ENCODE measurements around the gene PPIG.

DNA sequence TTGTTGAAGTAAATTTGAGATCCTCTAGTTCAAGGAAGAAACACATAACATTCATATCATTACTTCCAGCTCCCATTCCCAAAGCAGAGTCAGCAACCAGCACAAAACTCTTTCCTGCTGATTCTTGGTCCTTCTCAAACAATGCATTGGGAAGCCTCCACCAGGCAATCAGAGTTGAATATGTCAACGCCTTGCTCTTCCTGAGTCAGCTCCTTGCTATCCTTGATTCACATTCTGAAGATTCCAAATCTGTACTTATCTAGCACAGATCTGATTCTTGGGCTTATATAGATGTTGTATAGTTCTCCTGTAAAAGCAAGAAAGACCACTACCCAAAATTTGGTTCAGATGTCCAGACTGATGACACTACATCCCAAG is 80.4 kb downstream of the PPIG start:
- TF ChIP-seq, protein P1, sequence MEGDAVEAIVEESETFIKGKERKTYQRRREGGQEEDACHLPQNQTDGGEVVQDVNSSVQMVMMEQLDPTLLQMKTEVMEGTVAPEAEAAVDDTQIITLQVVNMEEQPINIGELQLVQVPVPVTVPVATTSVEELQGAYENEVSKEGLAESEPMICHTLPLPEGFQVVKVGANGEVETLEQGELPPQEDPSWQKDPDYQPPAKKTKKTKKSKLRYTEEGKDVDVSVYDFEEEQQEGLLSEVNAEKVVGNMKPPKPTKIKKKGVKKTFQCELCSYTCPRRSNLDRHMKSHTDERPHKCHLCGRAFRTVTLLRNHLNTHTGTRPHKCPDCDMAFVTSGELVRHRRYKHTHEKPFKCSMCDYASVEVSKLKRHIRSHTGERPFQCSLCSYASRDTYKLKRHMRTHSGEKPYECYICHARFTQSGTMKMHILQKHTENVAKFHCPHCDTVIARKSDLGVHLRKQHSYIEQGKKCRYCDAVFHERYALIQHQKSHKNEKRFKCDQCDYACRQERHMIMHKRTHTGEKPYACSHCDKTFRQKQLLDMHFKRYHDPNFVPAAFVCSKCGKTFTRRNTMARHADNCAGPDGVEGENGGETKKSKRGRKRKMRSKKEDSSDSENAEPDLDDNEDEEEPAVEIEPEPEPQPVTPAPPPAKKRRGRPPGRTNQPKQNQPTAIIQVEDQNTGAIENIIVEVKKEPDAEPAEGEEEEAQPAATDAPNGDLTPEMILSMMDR (IDR thresholded peaks at IDR 0.05): no peak
- TF ChIP-seq POLR2AphosphoS5 (IDR thresholded peaks at IDR 0.05) (no peak), POLR2A (IDR thresholded peaks at IDR 0.05) (no peak), EP300 (IDR thresholded peaks at IDR 0.05) (no peak)

All from sigmoid colon (tissue), 4 donors.